Thoracic aorta (tissue), 2 donors: ENCODE measurements around the gene CDH18. TPM values are rescaled to one million over a fixed set of nuclear protein-coding genes. Genes with fewer than 3 reads are reported as not detected.

Source experiments
- ATAC-seq: fragments of 150-250 bp; one replicate; pipeline ENCODE4 v1.8.0; 2017; ENCODE audit warnings: low read depth; ENCODE audit not compliant: insufficient number of reproducible peaks, low FRiP score
- DNase-seq: peaks from one replicate; pipeline ENCODE4 v3.0.0-alpha.2; 2020; ENCODE audit warnings: low spot score
- H3K27ac ChIP-seq, 2 donors: fragments of 200-600 bp; sonication (generic); 1 replicate in 1 of 2; 2 replicates in 1 of 2; pipeline ENCODE4 v1.5.1; 2016; ENCODE audit warnings: mild to moderate bottlenecking in 2 of 2, moderate library complexity in 2 of 2
- H3K27me3 ChIP-seq: fragments of 200-600 bp; sonication (generic); replicated peaks from 2 replicates; pipeline ENCODE4 v1.6.0; 2016; ENCODE audit warnings: mild to moderate bottlenecking; ENCODE audit not compliant: insufficient read depth
- H3K36me3 ChIP-seq: fragments of 200-600 bp; sonication (generic); one replicate; pipeline ENCODE4 v1.5.1; 2016
- H3K4me1 ChIP-seq, 2 donors: fragments of 200-600 bp; sonication (generic); 1 replicate in 1 of 2; 2 replicates in 1 of 2; pipeline versions ENCODE4 v1.5.1 to v1.6.0; 2016; ENCODE audit warnings: low read depth in 2 of 2, mild to moderate bottlenecking in 1 of 2; ENCODE audit not compliant: control insufficient read depth in 1 of 2
- H3K4me3 ChIP-seq: fragments of 200-600 bp; sonication (generic); 2 replicates; pipeline ENCODE4 v1.5.1; 2016; ENCODE audit warnings: mild to moderate bottlenecking
- H3K9me3 ChIP-seq: fragments of 200-600 bp; sonication (generic); 2 replicates; pipeline ENCODE4 v1.5.1; 2016
- total RNA-seq, 2 donors: library from RNA; depleted of rRNA; stranded (reverse); fragments of >200 nt; gene quantifications; one replicate each; pipeline versions ENCODE4 v1.1.0 to v1.2.3, GENCODE V29; 2016
- TF ChIP-seq, protein P1 (sequence below): fragments of 200-600 bp; sonication (generic); IDR thresholded peaks from one replicate; pipeline ENCODE4 v1.5.1; 2019; ENCODE audit warnings: antibody characterized with exemption

CDH18 gene
- total RNA-seq, 2 donors from 2014 or later, result not detected

DNA sequence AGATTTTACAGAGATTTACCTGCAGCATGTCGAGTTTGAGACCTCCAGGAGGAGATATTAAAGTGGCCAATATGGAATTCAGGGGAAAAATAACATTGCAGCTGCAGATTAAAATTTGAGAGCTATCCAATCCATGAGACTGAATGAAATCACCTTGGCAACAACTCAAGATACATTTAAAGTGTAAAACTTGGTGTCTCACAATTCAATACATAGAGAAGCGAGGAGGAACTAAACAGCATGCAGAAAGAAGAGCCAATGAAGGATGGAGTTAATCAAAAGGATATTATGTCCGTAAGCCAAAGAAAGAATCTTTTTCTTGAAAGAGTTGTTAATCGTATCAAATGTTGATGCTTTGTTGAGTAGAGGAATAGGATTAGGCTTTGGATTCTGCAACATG lies 455.1 kb downstream of the CDH18 start:
- Histone ChIP-seq H3K36me3 (no peaks in the 10 kb centered on the region), H3K4me3 (no peak overlapping the region), H3K4me1 (no peaks in the 10 kb centered on the region), H3K27me3 (no peaks in the 10 kb centered on the region), H3K27ac (no peak overlapping the region), H3K9me3 (no peaks in the 10 kb centered on the region)
- no peak for DNase-seq
- no peak for ATAC-seq
- TF ChIP-seq, protein P1, sequence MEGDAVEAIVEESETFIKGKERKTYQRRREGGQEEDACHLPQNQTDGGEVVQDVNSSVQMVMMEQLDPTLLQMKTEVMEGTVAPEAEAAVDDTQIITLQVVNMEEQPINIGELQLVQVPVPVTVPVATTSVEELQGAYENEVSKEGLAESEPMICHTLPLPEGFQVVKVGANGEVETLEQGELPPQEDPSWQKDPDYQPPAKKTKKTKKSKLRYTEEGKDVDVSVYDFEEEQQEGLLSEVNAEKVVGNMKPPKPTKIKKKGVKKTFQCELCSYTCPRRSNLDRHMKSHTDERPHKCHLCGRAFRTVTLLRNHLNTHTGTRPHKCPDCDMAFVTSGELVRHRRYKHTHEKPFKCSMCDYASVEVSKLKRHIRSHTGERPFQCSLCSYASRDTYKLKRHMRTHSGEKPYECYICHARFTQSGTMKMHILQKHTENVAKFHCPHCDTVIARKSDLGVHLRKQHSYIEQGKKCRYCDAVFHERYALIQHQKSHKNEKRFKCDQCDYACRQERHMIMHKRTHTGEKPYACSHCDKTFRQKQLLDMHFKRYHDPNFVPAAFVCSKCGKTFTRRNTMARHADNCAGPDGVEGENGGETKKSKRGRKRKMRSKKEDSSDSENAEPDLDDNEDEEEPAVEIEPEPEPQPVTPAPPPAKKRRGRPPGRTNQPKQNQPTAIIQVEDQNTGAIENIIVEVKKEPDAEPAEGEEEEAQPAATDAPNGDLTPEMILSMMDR, result no peak

- Histone ChIP-seq H3K4me1 (no peaks in the 10 kb centered on the region), H3K27me3 (no peaks in the 10 kb centered on the region), H3K4me3 (no peak overlapping the region), H3K36me3 (no peaks in the 10 kb centered on the region), H3K9me3 (no peaks in the 10 kb centered on the region), H3K27ac (no peak overlapping the region)
- ATAC-seq, result no peak
- no peak for DNase-seq
- TF ChIP-seq, protein P1, result no peak
Observed at GRCh38 chr5:19531374-19531952, 456.5 kb downstream of the CDH18 start.

DNA sequence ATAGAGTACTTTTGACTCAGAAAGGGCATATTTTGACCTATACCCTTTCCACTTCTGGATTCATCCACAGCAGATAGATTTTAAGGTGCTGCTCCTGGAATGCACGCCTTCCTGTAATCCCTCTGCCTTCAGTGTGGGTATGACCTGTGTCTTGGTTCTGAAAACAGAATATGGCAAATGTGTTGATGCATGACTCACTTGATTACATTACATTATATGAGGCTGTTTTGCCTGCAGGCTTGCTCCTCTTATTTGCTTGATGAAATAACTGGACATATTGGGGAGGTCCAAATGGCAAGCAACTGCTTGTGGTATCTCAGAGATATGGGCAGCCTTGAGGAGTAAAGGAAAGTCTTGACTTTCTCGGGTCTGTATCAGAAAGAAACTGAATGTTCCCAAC lies 468.6 kb downstream of the CDH18 start:
- Histone ChIP-seq H3K4me1 (no peaks in the 10 kb centered on the region), H3K36me3 (no peaks in the 10 kb centered on the region), H3K27ac (no peak overlapping the region), H3K4me3 (no peak overlapping the region), H3K27me3 (no peaks in the 10 kb centered on the region), H3K9me3 (no peaks in the 10 kb centered on the region)
- ATAC-seq (no peak), DNase-seq (no peak)
- TF ChIP-seq, protein P1, result no peak

DNA sequence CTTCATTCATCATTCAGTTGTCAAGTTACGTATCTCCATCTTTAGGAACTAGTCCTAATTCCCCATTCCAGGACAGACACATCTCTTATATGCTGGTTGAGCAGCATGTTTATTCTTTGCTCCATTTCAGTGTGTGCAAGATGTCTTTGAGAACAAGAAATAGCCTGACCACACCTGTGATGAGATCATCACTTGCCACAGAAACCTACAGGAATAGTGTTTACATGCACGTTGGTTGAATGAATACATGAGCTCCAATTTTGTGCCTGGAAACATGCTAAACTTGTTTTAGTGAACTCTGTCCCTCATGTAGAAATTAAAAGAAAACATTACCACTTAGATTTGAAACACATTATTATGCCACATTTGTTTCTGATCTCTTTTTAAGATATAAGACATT lies 489.1 kb downstream of the CDH18 start:
- Histone ChIP-seq H3K27me3 (no peaks in the 10 kb centered on the region), H3K36me3 (no peaks in the 10 kb centered on the region), H3K4me3 (no peak overlapping the region), H3K27ac (no peak overlapping the region), H3K4me1 (no peaks in the 10 kb centered on the region), H3K9me3 (no peaks in the 10 kb centered on the region)
- TF ChIP-seq, protein P1, result no peak
- DNase-seq (no peak), ATAC-seq (no peak)

DNA sequence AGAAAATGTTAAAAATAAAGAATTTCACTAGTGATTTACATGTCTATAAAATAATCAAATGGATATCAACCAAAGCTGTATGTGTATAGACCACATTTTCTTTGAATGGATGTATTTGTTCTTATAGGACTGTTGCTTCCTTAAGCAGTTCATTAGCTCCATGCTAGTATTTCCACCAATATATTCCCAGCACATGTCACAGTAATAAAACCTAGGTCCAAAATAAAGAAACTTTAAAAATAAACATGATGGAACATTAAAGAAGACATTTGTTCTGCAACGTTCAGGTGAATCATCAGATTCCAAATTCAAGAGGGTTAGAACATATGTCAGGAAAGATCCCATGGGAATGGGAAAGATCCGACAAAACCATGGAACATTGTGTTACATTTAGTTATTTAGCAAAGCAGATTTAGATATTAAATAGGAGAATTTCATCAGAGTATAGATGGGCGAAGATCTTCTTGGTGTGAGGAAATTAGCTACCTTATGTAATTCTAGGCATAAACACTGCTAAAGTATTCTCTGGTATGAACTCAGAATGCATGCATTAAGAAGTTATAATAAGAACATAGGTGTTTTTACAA lies 490.7 kb downstream of the CDH18 start:
- H3K27me3 ChIP-seq, result no peaks in the 10 kb centered on the region

More for the DNA sequence above, 490.7 kb downstream of the CDH18 start:
- DNase-seq (no peak), ATAC-seq (no peak)
- Histone ChIP-seq H3K9me3 (no peaks in the 10 kb centered on the region), H3K27ac (no peak overlapping the region), H3K36me3 (no peaks in the 10 kb centered on the region), H3K4me1 (no peaks in the 10 kb centered on the region), H3K4me3 (no peak overlapping the region)
- TF ChIP-seq, protein P1, result no peak
